Measurements from ENCODE around the gene SGO2. TPM values are rescaled to one million over a fixed set of nuclear protein-coding genes. Genes with fewer than 3 reads are reported as not detected.

The SGO2 gene
- total and polyA plus RNA-seq, 9 of the 15 experiments (the other 6 are each of a cell fraction or from before 2014, with no cell fraction given), result 14.5 to 25.9 (median 16.6) TPM

DNA sequence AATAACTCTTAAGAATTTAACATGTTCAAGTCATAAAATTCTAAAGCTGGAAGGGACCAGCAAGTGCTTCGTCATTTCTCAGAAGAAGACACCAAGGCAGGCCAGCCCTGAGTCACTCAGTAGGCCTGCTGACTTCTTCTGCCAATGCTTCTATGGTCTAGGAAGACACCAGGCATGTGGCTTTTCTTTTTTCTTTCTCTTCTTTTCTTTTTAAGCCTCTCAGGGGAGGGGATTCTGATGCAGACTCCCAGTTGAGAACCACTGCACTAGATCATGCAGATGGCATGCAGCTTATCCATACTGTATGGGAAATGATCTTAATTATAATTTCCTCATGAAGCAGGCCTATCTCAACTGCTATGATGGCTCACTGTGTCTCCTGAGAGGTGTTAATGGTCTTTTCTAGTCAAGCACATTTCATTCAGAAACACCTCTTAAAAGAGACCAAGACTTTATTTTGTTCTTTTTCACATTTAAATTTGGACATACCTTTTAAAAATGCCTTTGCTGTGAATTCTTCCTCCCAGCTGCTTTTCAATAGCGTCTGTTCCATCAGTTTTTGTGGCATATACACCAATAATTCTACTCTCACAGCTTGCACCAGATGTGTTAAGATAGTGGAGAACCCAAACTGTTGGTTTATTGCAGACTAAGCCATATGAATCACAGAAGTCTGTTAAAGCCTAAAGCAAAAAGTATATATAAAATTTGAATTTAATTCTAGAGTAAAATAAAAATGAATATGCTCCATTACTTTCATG, 27.4 kb upstream of the SGO2 start:
- in situ Hi-C loops (cut with MboI), result no loop called here
- POLR2A ChIA-PET, result no interaction called here
- TF ChIP-seq HOXB6 (CRISPR knock-in tag; IDR thresholded peaks at IDR 0.05; ENCODE audit: borderline replicate concordance), result no peak
- no peak for TF ChIP-seq KAT2B (IDR thresholded peaks at IDR 0.05; ENCODE audit: low read depth, low read length)
- no peak for TF ChIP-seq ZBED1 (IDR thresholded peaks at IDR 0.05)
- no peak for TF ChIP-seq KDM2B (CRISPR knock-in tag; IDR thresholded peaks at IDR 0.05)
- no peak for TF ChIP-seq SRSF3 (IDR thresholded peaks at IDR 0.05; ENCODE audit: insufficient read depth, low read length)
- no peak for TF ChIP-seq FOXP1 (CRISPR knock-in tag; IDR thresholded peaks at IDR 0.05)
- TF ChIP-seq NELFE (IDR thresholded peaks at IDR 0.05; ENCODE audit: insufficient read depth, insufficient read length), result no peak
- no peak for TF ChIP-seq CC2D1A (IDR thresholded peaks at IDR 0.05)
- Histone ChIP-seq H3K4me3 (no peak overlapping the region), H3K27me3 (ENCODE audit: control insufficient read depth in 2 of 2, insufficient read depth in 2 of 2, low read length in 2 of 2) (no peaks in the 10 kb centered on the region), H3K36me3 (ENCODE audit: control insufficient read depth, insufficient read depth, low read length) (no peaks in the 10 kb centered on the region; the same call in 2 of the 3 replicates), H2AFZ (ENCODE audit: low read depth, low read length) (no peak overlapping the region), H3K4me1 (replicated peaks in 1 of 2; ENCODE audit: control insufficient read depth in 2 of 2, insufficient read depth in 2 of 2, low read length in 2 of 2) (no peaks in the 10 kb centered on the region; a peak in 1 of 5 replicates), H4K20me1 (replicated peaks; ENCODE audit: control insufficient read depth, insufficient read depth, low read length) (no peaks in the 10 kb centered on the region), H3K4me2 (ENCODE audit: insufficient read depth, low read length) (no peak overlapping the region), H3K9me3 (replicated peaks; ENCODE audit: control insufficient read depth, insufficient read depth, low read depth, low read length) (no peaks in the 10 kb centered on the region), H3K79me2 (ENCODE audit: control insufficient read depth, insufficient read depth, low read length) (no peaks in the 10 kb centered on the region), H3K27ac (ENCODE audit: extremely low read depth, low read depth, low read length) (no peak overlapping the region), H3K9me1 (ENCODE audit: control insufficient read depth, insufficient read depth, low read length) (no peaks in the 10 kb centered on the region), H3K9ac (ENCODE audit: insufficient read depth in 1 of 2, low read depth in 2 of 2, low read length in 2 of 2) (no peak overlapping the region)
- no peak for ATAC-seq
- intact Hi-C loops (cut with micrococcal nuclease), result no loop called here
- no peak for DNase-seq (ENCODE audit: extremely low read depth in 1 of 4, low spot score in 3 of 4)
- CTCF ChIA-PET (ENCODE audit: low intra/inter-chr PET ratio), result no interaction called here
- no peak for FAIRE-seq
- BruUV-seq (replicated peaks), result no TSS peak
- WGBS (ENCODE audit: insufficient coverage, low coverage, missing lambda C conversion rate), result 46% methylated on average over 2 of the region's 2 CpGs

Data from K562 (cell line).